K562 (cell line): ENCODE data around the gene IQCM. TPM values are rescaled to one million over a fixed set of nuclear protein-coding genes. Genes with fewer than 3 reads are reported as not detected.

Experiments used
- ATAC-seq: fragments of 200-7000 bp; cut with Tn5 transposase; 3 replicates; pipeline ENCODE4 v1.9.1; 2020; ENCODE audit warnings: moderate library complexity
- BruUV-seq: library from RNA; stranded (reverse); fragments of 400-500 nt; replicated peaks from 2 replicates; lab custom pipeline; 2021; lab: Mats Ljungman, UMichigan
- CTCF ChIA-PET: fragments of 300-600 bp; formaldehyde crosslinking; extraction: SDS; loops from one replicate; lab custom pipeline; 2021; ENCODE audit warnings: low intra/inter-chr PET ratio; lab: Yijun Ruan, JAX
- POLR2A ChIA-PET: fragments of 300-600, 350-650 bp; sonication (Branson Sonifier 250); formaldehyde crosslinking; extraction: SDS; loops from one replicate; lab custom pipeline; 2021; ENCODE audit warnings: antibody characterized with exemption, inconsistent platforms; lab: Yijun Ruan, JAX
- DNase-seq, 4 experiments: peaks; one replicate each; pipeline versions ENCODE4 v3.0.0 to v3.0.0-alpha.2; 2011 to 2018; ENCODE audit warnings: low spot score in 3 of 4, mixed read lengths in 3 of 4; ENCODE audit errors: extremely low read depth in 1 of 4
- FAIRE-seq: peaks from 2 replicates; lab custom pipeline; 2011; peaks lifted over from hg19 to GRCh38; lab: Jason Lieb, UNC
- H2AFZ ChIP-seq: 2 replicates; pipeline ENCODE4 v1.6.0; 2011; ENCODE audit warnings: low read depth, low read length, control low read depth, inconsistent platforms
- H3K27ac ChIP-seq: fragments of 200-600 bp; 3 replicates; pipeline ENCODE4 v1.8.0; 2011; ENCODE audit warnings: low read depth, mild to moderate bottlenecking, control low read depth, inconsistent platforms, low read length, moderate library complexity, mixed read lengths; ENCODE audit errors: extremely low read depth
- H3K27me3 ChIP-seq, 2 experiments: fragments of 300-600 bp in 1 of 2; 2 replicates in 1 of 2; 3 replicates in 1 of 2; pipeline versions ENCODE4 v1.6.0 to v1.8.0; 2011; ENCODE audit warnings: inconsistent platforms in 2 of 2, low read length in 2 of 2, mild to moderate bottlenecking in 1 of 2, mixed read lengths in 1 of 2, moderate library complexity in 1 of 2; ENCODE audit not compliant: control insufficient read depth in 2 of 2, insufficient read depth in 2 of 2
- H3K36me3 ChIP-seq: fragments of 300-600 bp; 3 replicates; pipeline ENCODE4 v1.8.0; 2011; ENCODE audit warnings: mild to moderate bottlenecking, low read length, inconsistent platforms; ENCODE audit not compliant: control insufficient read depth, insufficient read depth
- H3K4me1 ChIP-seq, 2 experiments: fragments of 200-600 bp in 1 of 2; replicated peaks in 1 of 2; 2 replicates in 1 of 2; 3 replicates in 1 of 2; pipeline versions ENCODE4 v1.5.1 to v1.8.0; 2011; ENCODE audit warnings: inconsistent platforms in 2 of 2, low read length in 2 of 2, mild to moderate bottlenecking in 1 of 2, mixed read lengths in 1 of 2, moderate library complexity in 1 of 2; ENCODE audit not compliant: control insufficient read depth in 2 of 2, insufficient read depth in 2 of 2
- H3K4me2 ChIP-seq: 2 replicates; pipeline ENCODE4 v1.6.1; 2011; ENCODE audit warnings: low read length, control low read depth, inconsistent platforms, mixed read lengths; ENCODE audit not compliant: insufficient read depth
- H3K4me3 ChIP-seq: fragments of 200-600 bp; sonication (generic), shearing (Covaris generic); 2 replicates; pipeline ENCODE4 v1.5.1; 2016; ENCODE audit warnings: control low read depth, inconsistent platforms
- H3K79me2 ChIP-seq: fragments of 200-600 bp; 3 replicates; pipeline ENCODE4 v1.8.0; 2011; ENCODE audit warnings: low read length, inconsistent platforms; ENCODE audit not compliant: control insufficient read depth, insufficient read depth
- H3K9ac ChIP-seq, 2 experiments: 2 replicates each; pipeline versions ENCODE4 v1.6.0 to v1.6.1; 2011; ENCODE audit warnings: low read depth in 2 of 2, low read length in 2 of 2, control low read depth in 1 of 2, inconsistent platforms in 1 of 2, mild to moderate bottlenecking in 1 of 2, mixed read lengths in 1 of 2; ENCODE audit not compliant: insufficient read depth in 1 of 2
- H3K9me1 ChIP-seq: one replicate; pipeline ENCODE4 v1.6.0; 2011; ENCODE audit warnings: inconsistent platforms, mild to moderate bottlenecking, low read length, moderate library complexity; ENCODE audit not compliant: control insufficient read depth, insufficient read depth
- H3K9me3 ChIP-seq: replicated peaks from 2 replicates; pipeline ENCODE4 v1.5.1; 2011; ENCODE audit warnings: low read depth, low read length, inconsistent platforms; ENCODE audit not compliant: control insufficient read depth, insufficient read depth
- H4K20me1 ChIP-seq: replicated peaks from 2 replicates; pipeline ENCODE4 v1.6.1; 2011; ENCODE audit warnings: low read length, inconsistent platforms, mixed read lengths; ENCODE audit not compliant: control insufficient read depth, insufficient read depth
- CBX3 ChIP-seq, 2 experiments: IDR thresholded peaks; 1 replicate in 1 of 2; 2 replicates in 1 of 2; pipeline ENCODE4 v1.6.1; 2012; ENCODE audit warnings: inconsistent platforms in 2 of 2, low read length in 2 of 2, borderline replicate concordance in 1 of 2, control low read depth in 1 of 2
- EP400 ChIP-seq: fragments of 450-650 bp; IDR thresholded peaks from 2 replicates; pipeline ENCODE4 v1.6.1; 2017; ENCODE audit warnings: antibody characterized with exemption, mild to moderate bottlenecking, moderate library complexity
- FOXJ3 ChIP-seq: sonication (generic); formaldehyde crosslinking; IDR thresholded peaks from 2 replicates; pipeline ENCODE4 v1.4.0; 2020; ENCODE audit warnings: mild to moderate bottlenecking, missing genetic modification reagents
- NKRF ChIP-seq: fragments of 450-650 bp; IDR thresholded peaks from 2 replicates; pipeline ENCODE4 v1.6.1; 2016; ENCODE audit warnings: borderline replicate concordance
- TEAD4 ChIP-seq, 2 experiments: sonication (generic) in 1 of 2; formaldehyde crosslinking in 1 of 2; IDR thresholded peaks; 2 replicates each; pipeline versions ENCODE4 v1.6.1 to v1.8.0; 2012 to 2022; ENCODE audit warnings: borderline replicate concordance in 1 of 2, inconsistent platforms in 1 of 2, low read length in 1 of 2, mild to moderate bottlenecking in 1 of 2, missing genetic modification reagents in 1 of 2
- THRA ChIP-seq: fragments of 450-650 bp; IDR thresholded peaks from 2 replicates; pipeline ENCODE4 v1.6.1; 2017; ENCODE audit warnings: mild to moderate bottlenecking, moderate library complexity
- THRB ChIP-seq: fragments of 450-650 bp; formaldehyde crosslinking; conservative IDR thresholded peaks from 2 replicates; pipeline ENCODE4 v1.4.0; 2022; ENCODE audit warnings: mild to moderate bottlenecking, missing genetic modification characterization
- ZBTB17 ChIP-seq: fragments of 450-650 bp; formaldehyde crosslinking; IDR thresholded peaks from 2 replicates; pipeline ENCODE4 v1.4.0; 2020; ENCODE audit warnings: mild to moderate bottlenecking
- ZKSCAN3 ChIP-seq: fragments of 250-450 bp; sonication (Bioruptor Pico); IDR thresholded peaks from 2 replicates; pipeline ENCODE4 v1.4.0; 2020
- WGBS: fragments of 100-300 bp; shearing (Covaris generic); methylation state at CpG from one replicate; pipeline ENCODE4 v1.1.6; 2016; ENCODE audit warnings: low coverage, mixed read lengths; ENCODE audit not compliant: insufficient coverage; ENCODE audit errors: missing lambda C conversion rate; 5-methylcytosine and 5-hydroxymethylcytosine counted together
- in situ Hi-C: fragments of 300-500 bp; cut with MboI; formaldehyde crosslinking; loops from 4 replicates; pipeline ENCODE4 v1.15.0; 2018; ENCODE audit warnings: inconsistent platforms, mixed read lengths
- intact Hi-C: fragments of 100-400 bp; cut with micrococcal nuclease; formaldehyde crosslinking; loops from 2 replicates; pipeline ENCODE4 v1.14.2; 2022
- polyA plus RNA-seq, 8 experiments: library from polyadenylated mRNA; depleted of rRNA in 4 of 8; stranded (reverse) in 5 of 8; unstranded in 3 of 8; fragments of >200 nt; fragmentation: Nextera tagmentation in 2 of 8; fragmentation: Illumina TruSeq in 1 of 8; extraction: Ambion mirVana in 2 of 8; extraction: Trizol in 1 of 8; gene quantifications; 2 replicates each; pipeline versions ENCODE4 v1.2.1 to v1.2.3, GENCODE V29; 2011 to 2014; ENCODE audit warnings: inconsistent platforms in 1 of 8, missing spikeins in 1 of 8
- total RNA-seq, 7 experiments: library from RNA; depleted of rRNA in 6 of 7; stranded (reverse); fragments of >200 nt in 6 of 7; fragmentation: Illumina TruSeq in 2 of 7; extraction: Trizol in 2 of 7; gene quantifications; 2 replicates each; pipeline versions ENCODE4 v1.2.1 to v1.2.3, GENCODE V29; 2011 to 2021; ENCODE audit warnings: low replicate concordance in 1 of 7
- TF ChIP-seq, protein P1 (sequence below): fragments of 450-650 bp; IDR thresholded peaks from 2 replicates; pipeline ENCODE4 v1.7.0; 2016; ENCODE audit warnings: borderline replicate concordance
- TF ChIP-seq, protein P2 (sequence below): fragments of 450-650 bp; conservative IDR thresholded peaks from 2 replicates; pipeline ENCODE4 v1.6.1; 2016; ENCODE audit warnings: missing genetic modification characterization, low read depth, mild to moderate bottlenecking, missing compliant biosample characterization, moderate library complexity

Gene IQCM
- total and polyA plus RNA-seq, 9 of the 15 experiments (the other 6 are each of a cell fraction or from before 2014, with no cell fraction given), result not detected

DNA sequence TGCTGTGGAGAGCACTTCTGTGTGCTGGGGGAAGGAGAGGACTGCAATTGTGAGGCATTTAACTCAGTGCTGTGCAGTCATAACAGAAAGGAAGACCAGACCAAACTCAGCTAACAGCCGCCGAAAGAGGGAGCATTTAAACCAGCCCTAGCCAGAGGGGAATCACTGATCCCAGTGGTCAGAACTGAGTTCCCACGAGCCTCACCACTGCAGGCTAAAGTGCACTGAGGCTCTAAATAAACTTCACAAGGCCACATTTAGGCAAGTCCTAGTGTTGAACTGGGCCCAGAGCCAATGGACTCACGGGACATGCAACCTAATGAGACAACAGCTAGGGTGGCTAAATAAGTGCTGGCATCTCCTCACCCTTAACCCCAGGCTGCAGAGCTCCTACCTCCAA lies 20.4 kb downstream of the IQCM start:
- ChIA-PET CTCF (no interaction called here), POLR2A (no interaction called here)
- Histone ChIP-seq H3K36me3 (no peaks in the 10 kb centered on the region), H3K9ac (no peak overlapping the region), H3K4me2 (no peak overlapping the region), H3K9me3 (no peaks in the 10 kb centered on the region; the same call in 1 of the 2 replicates), H2AFZ (no peak overlapping the region), H3K27ac (no peak overlapping the region), H3K4me1 (no peaks in the 10 kb centered on the region), H4K20me1 (no peaks in the 10 kb centered on the region), H3K79me2 (no peaks in the 10 kb centered on the region), H3K4me3 (no peak overlapping the region), H3K9me1 (no peaks in the 10 kb centered on the region), H3K27me3 (no peaks in the 10 kb centered on the region)
- DNase-seq, result no peak
- FAIRE-seq, result no peak
- intact Hi-C loops (no loop called here), in situ Hi-C loops (no loop called here)
- no TSS peak for BruUV-seq
- no peak for ATAC-seq
- whole genome bisulfite sequencing, result 0% methylated on average over 4 of the region's 4 CpGs
- no peak for TF ChIP-seq ZBTB17 (CRISPR knock-in tag)
- TF ChIP-seq THRB (CRISPR knock-in tag), result no peak
- TF ChIP-seq TEAD4 (IDR thresholded peaks at IDR 0.05; ENCODE audit: low read length), result no peak
- TF ChIP-seq TEAD4 (CRISPR knock-in tag; IDR thresholded peaks at IDR 0.05; ENCODE audit: borderline replicate concordance), result no peak
- no peak for TF ChIP-seq THRA
- no peak for TF ChIP-seq ZKSCAN3
- TF ChIP-seq EP400, result no peak
- TF ChIP-seq CBX3 (IDR thresholded peaks at IDR 0.05; ENCODE audit: borderline replicate concordance in 1 of 2, low read length in 2 of 2), result no peak
- no peak for TF ChIP-seq NKRF
- TF ChIP-seq, protein P1, sequence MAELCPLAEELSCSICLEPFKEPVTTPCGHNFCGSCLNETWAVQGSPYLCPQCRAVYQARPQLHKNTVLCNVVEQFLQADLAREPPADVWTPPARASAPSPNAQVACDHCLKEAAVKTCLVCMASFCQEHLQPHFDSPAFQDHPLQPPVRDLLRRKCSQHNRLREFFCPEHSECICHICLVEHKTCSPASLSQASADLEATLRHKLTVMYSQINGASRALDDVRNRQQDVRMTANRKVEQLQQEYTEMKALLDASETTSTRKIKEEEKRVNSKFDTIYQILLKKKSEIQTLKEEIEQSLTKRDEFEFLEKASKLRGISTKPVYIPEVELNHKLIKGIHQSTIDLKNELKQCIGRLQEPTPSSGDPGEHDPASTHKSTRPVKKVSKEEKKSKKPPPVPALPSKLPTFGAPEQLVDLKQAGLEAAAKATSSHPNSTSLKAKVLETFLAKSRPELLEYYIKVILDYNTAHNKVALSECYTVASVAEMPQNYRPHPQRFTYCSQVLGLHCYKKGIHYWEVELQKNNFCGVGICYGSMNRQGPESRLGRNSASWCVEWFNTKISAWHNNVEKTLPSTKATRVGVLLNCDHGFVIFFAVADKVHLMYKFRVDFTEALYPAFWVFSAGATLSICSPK, result no peak
- TF ChIP-seq, protein P2, sequence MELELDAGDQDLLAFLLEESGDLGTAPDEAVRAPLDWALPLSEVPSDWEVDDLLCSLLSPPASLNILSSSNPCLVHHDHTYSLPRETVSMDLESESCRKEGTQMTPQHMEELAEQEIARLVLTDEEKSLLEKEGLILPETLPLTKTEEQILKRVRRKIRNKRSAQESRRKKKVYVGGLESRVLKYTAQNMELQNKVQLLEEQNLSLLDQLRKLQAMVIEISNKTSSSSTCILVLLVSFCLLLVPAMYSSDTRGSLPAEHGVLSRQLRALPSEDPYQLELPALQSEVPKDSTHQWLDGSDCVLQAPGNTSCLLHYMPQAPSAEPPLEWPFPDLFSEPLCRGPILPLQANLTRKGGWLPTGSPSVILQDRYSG, result no peak
- no peak for TF ChIP-seq FOXJ3 (CRISPR knock-in tag)
